Stimulated activated CD4-positive, alpha-beta T cell treated with anti-CD3 and anti-CD28 coated beads, Interleukin-2, amount 100 ng/mL, for 4 hours (primary cell): ENCODE measurements around the gene LAT.
"Not testable (repeated sequence)": the region's sequence is repeated elsewhere in the genome, so short reads cannot be mapped to it uniquely, and the experiment has no call there.

Experiments
- DNase-seq: peaks from one replicate; pipeline ENCODE4 v3.0.0-alpha.2; 2020; ENCODE audit warnings: low read depth

Gene LAT, protein sequence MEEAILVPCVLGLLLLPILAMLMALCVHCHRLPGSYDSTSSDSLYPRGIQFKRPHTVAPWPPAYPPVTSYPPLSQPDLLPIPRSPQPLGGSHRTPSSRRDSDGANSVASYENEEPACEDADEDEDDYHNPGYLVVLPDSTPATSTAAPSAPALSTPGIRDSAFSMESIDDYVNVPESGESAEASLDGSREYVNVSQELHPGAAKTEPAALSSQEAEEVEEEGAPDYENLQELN

DNA sequence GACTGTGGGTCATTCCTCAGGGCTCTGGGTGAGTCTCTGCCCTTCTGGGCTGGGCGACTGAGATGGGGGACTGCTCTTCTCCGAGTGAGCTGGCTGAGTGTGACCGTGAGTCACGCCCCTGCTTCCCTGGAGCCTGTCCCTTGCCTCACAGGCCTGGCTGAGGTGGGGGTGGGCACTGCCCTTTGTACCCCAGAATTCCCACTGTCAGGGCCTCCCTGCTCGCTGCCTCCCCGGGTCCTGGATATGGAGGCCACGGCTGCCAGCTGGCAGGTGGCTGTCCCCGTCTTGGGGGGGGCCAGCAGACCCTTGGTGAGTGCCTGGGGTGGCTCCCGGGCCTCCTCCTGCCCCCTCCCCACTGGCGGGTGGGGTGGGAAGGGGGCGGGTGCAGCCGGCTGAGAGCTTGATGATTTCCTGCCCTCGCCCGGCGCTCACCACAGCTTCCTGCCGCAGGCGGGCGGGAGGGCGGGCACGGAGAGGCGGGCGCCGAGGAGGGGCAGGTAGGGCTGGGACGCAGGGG lies at the start of gene LAT:
LAT (plus strand) TSS at position 434 of the 517 bp plus-strand sequence. CDS start 366 bp downstream, outside the sequence.
- DNase-seq: peak; percentile 77

DNA sequence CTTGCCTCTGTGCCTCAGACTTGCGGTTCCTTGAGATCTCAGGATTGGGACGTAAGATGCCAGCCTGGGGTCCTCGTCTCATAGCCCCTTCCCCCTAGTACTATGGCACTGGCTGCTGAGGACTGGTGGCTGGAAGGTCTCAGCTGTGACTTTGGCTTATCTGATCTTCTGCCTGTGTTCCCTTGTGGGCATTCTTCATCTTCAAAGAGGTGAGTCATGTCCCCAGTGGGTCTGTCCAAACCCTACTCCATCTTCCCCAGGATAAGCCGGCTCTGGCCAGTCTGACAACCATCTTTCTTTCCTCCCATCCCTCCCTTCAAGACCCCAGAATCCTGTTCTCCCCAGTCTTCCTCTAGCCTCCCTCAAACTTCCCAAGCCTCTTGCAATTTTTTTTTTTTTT lies 49.5 kb upstream of the LAT start:
- no peak for DNase-seq

DNA sequence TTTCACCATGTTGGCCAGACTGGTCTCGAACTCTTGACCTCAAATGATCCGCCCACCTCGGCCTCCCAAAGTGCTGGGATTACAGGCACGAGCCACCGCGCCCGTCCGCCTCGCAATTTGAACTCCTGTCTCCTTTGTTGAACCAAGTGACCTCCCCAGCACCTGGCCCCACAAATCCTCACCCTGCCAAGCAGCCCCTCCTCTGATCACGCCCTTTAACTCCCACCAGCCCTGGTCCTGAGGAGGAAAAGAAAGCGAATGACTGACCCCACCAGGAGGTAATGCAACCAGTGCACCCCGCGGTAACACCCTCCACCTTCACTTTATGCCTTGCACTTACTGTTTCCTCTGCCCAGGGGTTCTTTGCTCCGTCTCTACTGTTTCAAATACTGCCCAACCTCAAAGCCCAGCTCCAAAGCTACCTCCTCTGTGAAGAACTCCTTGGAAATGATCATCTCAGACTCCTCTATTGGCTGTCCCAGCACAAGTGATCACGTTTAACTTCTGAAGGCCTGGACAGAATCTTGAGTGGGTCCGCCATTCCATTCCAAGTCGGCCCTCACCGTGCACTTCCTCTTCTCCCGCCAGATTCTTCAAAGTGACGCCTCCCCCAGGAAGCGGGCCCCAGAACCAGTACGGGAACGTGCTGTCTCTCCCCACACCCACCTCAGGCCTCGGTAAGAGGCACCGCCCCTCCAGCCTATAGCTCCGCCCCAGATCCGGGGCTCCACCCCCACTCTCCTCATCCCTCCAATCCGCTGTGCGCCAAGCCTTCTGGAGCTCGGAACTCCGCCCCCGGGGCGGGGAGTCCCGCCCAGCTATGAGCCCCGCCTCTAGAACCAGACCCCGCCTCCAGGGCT lies 48.7 kb upstream of the LAT start:
- DNase-seq: peak; percentile 75

DNA sequence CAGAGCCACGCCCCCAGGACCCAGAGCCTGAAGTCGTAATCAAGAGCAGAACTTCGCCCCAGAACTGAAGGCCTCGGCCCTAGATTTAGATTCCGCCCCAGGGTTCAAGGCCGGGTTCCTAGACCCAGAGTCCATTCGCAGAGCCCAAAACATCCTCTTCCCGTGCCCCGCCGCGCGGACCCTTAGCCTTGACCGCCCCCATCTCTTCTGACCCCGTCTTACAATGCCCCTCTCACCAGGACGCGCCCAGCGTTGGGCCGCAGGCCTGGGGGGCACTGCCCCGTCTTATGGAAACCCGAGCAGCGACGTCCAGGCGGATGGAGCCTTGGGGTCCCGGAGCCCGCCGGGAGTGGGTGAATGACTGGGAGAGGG lies 48.1 kb upstream of the LAT start:
- DNase-seq: no peak

DNA sequence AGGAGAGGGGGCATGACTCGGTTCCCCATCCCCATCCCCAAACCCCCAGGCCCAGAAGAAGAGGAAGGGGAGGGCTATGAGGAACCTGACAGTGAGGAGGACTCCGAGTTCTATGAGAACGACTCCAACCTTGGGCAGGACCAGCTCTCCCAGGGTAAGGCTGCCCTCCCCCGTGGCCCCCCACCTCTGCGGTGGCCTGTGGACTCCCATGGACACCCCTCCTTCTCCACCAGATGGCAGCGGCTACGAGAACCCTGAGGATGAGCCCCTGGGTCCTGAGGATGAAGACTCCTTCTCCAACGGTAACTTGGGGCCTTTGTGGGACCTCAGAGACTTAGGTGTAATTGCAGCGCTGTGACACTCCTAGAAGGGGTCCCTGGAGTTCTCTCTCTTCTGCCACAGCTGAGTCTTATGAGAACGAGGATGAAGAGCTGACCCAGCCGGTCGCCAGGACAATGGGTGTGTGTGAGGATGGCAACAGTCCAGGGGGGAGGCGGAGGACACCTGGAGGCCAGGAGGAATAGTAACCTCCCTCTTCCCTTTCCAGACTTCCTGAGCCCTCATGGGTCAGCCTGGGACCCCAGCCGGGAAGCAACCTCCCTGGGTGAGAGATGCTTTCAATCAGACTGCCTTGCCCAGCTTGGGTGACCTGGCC lies 47.5 kb upstream of the LAT start:
- no peak for DNase-seq

DNA sequence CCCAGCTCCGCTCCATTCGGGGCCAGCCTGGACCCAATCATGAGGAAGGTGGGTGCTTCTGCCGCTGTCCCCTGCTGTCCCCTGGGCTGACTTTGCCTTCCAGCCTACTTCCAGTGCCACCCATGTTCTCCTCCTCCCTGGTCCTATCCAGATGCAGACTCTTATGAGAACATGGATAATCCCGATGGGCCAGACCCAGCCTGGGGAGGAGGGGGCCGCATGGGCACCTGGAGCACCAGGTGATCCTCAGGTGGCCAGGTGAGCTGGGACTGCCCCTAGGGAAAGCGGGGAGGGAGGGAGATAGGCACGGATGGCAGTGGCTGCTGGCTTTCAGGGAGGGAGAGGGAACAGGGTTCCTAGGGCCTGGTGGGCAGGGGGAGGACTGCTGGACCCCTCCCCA lies 46.1 kb upstream of the LAT start:
- no peak for DNase-seq

DNA sequence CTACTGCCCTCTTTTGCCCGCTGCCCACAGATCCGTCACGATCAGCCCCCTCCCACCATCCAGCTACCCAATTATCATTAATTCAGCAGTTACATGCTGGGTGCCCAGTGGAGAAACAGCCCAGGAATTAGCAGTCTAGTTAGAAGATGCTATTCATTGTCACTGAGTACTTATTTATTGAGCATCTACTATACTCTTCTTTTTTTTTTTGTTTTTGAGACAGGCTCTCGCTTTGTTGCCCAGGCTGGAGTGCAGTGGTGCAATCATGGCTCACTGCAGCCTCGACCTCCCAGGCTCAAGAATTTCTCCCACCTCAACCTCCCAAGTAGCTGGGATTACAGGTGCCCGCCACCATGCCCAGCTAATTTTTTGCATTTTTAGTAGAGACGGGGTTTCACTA lies 45.0 kb upstream of the LAT start:
- not testable (repeated sequence) for DNase-seq

DNA sequence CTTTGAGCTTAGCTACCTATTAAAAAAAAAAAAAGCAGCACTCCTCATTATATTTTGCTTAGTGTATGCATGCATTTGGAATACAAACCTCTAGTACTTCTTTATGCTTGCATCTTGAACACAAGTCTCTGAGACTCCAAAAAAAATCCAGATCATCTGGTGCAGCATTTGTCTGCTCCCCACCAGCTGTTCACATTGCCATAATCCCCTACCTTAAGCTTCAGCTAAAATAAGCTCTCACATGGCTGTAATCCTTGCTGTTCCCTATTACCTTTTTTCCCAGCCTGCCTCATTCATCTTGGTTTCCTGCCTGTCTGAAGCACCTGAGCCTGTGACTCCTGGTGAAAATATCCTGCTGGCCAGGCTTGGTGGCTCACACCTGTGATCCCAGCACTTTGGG lies 41.6 kb upstream of the LAT start:
- no peak for DNase-seq

DNA sequence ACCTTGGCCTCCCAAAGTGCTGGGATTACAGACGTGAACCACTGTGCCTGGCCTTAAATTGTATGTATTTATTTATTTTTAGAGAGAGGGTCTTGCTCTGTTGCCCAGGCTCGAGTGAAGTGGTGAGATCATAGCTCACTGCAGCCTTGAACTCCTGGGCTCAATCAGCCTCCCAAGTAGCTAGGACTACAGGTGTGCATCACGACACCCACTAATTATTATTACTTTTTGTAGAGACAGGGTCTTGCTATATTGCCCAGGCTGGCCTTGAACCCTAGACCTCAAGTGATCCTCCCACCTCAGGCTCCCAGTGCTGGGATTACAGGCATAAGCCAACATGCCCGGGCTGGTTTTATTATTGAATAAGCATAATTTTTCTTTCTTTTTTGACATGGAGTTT lies 38.2 kb upstream of the LAT start:
- DNase-seq: no peak

DNA sequence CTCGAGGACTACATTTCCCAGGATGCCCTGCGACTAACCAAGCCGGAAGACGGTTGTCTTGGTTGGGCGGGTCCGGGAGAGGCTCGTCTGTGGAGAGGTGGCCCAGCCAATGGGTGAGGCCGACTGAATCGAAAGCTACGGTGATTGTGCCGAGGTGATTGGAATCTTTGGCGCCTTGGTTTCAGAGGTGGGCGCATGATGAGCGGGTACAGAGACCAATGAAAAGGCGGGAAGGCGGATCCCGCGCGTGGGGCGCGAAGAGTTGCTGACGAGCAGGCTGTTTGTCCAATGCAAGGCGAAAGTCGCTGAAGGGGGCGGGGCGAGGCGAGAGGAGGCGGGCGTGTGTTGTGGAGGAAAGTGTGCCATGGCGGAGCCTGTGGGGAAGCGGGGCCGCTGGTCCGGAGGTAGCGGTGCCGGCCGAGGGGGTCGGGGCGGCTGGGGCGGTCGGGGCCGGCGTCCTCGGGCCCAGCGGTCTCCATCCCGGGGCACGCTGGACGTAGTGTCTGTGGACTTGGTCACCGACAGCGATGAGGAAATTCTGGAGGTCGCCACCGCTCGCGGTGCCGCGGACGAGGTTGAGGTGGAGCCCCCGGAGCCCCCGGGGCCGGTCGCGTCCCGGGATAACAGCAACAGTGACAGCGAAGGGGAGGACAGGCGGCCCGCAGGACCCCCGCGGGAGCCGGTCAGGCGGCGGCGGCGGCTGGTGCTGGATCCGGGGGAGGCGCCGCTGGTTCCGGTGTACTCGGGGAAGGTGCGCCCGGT lies 34.0 kb upstream of the LAT start, which contains the start of gene NFATC2IP:
NFATC2IP (plus strand) TSS at position 290 of the 762 bp plus-strand sequence; CDS start at position 365, 75 bp downstream.
- peak; percentile 99 for DNase-seq

DNA sequence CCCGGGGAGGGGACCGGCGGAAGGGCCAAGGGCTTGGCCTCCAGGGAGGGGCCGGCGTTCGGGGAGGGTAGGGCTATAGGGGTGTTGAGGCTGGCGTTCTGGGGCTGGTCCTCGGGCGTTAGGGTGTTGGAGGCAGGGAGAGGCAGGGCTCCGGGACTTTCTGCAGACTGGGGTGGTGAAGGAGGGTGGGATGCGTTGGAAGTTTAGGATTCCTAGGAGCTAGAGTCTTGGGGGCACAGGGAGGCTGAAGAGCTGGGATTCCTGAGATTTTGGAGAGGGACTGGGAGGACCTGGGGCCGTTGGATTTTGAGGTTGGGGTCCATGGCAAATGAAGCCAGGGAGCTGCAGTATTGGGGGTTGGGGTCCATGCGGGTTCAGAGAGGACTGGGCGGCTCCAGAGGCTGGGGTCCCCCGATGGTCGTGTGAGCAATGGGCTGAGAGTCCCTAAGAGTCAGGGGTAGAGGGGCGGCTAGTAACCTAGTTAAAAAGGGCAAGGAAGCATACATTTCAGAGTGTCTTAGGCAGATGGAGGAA lies 33.4 kb upstream of the LAT start:
- no peak for DNase-seq

DNA sequence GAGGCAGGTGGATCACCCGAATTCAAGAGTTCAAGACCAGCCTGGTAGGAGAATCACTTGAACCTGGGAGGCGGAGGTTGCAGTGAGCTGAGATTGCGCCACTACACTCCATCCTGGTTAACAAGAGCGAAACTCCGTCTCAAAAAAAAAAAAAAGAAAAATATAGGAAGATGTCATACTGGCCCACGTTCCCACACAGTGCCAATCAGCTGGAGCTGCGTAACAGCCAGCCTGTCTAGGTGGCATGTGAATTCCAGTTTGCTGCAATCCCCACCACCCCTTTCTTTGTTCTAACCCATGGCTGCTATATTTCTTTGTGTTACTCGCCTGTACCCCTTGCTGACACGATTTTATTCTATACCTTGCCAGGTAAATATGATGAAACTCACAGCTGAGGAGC lies 26.6 kb upstream of the LAT start:
- no peak for DNase-seq

DNA sequence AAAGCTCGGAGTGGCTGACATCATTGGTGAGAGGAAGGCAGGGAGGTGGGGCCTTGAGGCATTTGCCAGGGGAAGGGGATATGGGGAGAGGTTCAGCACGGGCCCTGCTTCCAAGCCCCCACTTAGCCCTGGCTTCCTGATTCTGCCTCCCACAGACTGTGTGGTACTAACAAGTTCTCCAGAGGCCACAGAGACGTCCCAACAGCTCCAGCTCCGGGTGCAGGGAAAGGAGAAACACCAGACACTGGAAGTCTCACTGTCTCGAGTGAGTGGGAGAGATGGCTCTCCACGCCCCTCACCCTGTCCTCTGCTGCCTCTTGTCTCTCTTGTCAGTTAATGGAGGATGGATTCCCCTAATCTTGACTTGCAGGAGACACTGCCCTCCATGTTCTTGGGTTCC lies 26.0 kb upstream of the LAT start:
- DNase-seq: no peak

DNA sequence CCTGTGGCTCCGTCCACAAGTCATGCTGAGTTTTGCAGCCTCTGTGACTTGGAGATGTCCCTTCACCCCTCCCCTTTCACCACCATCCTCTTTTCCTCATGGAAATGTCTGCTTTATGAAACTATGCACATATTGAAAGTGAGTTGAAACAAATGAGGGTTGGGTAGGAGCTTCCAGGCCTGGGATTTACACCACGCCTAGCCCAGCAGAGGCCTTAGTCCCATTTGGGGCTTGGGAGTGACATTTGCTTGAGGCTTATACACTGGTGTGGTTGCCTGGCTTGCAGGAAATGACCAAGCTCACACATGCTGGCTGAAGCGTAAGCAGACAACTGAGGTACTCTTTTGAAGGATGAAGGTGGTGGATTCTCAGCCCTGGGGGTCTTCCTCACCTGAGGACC lies 20.8 kb upstream of the LAT start:
- no peak for DNase-seq

DNA sequence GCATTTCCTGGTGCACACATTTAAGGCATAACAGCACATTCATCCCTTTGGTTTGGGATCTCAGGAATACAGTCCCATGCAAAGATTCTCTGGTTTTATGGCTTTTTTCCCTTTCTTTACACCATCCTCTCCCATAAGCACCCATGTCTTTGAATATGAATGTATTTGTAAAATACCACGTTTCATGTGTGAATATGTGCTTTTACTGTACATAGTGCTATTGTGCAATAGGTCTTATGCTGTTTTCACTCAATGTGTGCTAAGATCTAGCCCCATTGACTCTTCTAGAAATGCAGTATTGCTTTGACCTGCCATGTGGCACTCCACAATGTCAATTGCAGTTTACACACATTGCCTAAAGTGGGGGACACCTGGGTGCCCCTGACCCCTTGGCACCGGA lies 20.4 kb upstream of the LAT start:
- DNase-seq: no peak

DNA sequence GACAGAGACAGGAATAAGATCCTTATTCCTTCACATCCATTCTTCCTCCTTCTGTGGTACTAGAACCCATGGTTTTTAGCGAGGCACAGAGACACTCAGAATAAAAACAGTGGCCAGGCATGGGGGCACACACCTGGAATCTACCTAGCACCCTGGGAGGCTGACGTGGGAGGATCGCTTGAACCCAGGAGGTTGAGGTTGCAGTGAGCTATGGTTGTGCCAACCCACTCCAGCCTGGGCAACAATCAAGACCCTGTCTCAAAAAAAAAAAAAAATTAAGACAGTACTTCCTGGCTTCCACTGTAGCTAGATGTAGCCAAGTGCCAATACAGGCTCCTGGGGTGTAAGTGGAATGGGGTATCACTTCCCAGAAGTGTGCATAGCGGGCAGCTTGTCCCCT lies 17.7 kb upstream of the LAT start:
- DNase-seq: no peak

DNA sequence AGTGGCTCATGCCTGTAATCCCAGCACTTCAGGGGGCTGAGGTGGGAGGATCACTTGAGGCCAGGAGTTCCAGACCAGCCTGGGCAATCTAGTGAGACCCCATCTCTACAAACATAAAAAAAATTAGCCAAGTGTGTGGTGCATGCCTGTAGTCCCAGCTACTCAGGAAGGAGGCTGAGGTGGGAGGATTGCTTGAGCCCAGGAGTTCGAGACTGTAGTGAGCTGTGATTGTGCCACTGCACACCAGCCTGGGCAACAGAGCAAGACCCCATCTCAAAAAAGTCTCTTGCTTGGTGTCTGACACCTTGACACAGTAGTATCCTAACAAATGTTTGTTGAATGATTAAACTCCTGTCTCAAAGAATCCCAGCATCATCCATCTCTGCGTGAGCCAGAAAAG lies 15.2 kb upstream of the LAT start:
- DNase-seq: not testable (repeated sequence)

DNA sequence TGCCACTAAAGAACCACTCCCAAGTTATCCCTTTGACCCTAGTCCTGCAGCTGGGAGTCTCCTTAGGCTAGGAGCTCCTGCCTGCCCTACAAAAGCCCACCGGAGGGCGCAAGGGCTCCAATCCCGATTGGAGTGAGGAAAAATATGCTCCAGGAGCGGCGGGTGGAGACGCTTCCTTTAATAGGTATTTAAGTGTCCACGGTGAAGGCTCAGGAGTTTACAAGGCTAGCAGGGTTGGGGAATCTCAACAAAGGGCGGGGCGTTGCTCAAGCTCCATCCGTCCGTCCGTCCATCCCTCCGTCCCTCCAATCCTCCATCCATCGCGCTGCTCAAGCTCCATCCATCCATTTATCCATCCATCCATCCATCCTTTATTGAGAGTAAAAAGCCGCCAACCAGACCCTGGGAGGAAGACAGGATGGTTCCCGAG lies 10.8 kb upstream of the LAT start:
- DNase-seq: no peak

DNA sequence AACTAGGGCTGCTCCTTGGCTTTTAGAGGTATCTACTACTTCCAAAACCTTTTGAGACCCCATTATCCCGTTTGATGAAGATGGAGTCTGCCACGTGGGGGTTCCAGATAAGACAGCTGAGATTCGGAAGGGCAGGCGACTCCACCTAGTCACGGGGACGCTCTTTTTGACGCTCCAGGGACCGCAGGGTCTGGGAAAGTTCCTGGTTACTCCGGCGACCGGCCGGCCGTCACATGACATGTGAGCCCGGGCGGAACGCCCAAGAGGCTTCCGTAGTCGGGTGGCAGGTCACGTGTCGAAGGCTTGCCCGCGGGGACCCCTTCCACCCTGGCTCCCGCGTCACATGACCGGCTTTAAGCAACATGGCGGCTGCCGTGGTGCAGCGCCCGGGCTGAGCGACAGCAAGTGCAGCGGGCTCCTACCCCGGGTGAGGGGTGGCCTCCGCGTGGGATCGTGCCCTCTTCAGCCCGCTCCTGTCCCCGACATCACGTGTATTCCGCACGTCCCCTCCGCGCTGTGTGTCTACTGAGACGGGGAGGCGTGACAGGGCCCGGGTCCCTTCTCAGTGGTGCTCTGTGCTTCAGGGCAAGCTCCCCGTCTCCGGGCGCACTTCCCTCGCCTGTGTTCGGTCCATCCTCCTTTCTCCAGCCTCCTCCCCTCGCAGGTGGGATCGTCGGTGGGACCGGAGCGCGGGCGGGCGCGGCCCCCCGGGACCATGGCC lies 10.3 kb upstream of the LAT start, which contains the start of gene SPNS1:
SPNS1 (plus strand) TSS at position 342 of the 721 bp plus-strand sequence; CDS start at position 716, 374 bp downstream.
- DNase-seq: peak; percentile 88

DNA sequence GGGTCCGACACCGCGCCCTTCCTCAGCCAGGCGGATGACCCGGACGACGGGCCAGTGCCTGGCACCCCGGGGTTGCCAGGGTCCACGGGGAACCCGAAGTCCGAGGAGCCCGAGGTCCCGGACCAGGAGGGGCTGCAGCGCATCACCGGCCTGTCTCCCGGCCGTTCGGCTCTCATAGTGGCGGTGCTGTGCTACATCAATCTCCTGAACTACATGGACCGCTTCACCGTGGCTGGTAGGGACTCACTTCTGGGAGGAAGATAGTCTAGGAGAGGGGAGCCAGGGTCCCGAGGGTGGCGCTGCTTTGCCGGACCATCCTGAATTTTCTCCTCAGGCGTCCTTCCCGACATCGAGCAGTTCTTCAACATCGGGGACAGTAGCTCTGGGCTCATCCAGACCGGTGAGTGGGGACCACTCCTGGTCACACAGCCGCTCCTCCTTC lies 9.7 kb upstream of the LAT start:
- no peak for DNase-seq
